Kidney glomerular epithelial cell (primary cell): ENCODE results near the gene TNRC6C.
"Not testable (repeated sequence)": the region's sequence is repeated elsewhere in the genome, so short reads cannot be mapped to it uniquely, and the experiment has no call there.

ENCODE experiments used
- DNase-seq: peaks from one replicate; lab custom pipeline; 2025; lab: John Stamatoyannopoulos, UW

TNRC6C gene

GRCh38 chr17:78044280-78044835 lies 85.9 kb downstream of the TNRC6C start:
- no peak for DNase-seq

DNA sequence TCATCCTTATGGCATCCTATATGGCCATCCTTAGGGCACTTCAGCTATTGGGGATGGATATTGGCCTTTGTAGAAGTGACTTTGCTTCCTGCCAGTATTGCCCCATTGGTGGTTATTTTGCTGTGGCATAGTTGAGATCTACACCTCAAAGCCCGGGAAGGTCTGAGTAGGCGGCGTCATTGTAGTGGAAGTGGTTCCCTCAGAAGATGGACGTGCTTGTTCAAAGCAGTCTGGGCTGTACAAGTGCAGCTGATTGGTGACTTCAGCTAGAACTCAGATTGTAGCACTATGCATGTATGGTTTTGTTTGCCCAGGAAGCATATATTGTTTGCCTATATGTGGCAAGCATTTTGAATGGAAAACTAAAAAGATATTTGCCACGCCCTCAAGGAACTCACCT lies 86.8 kb downstream of the TNRC6C start:
- DNase-seq: no peak

- no peak for DNase-seq
Observed at GRCh38 chr17:78046923-78047322, 88.4 kb downstream of the TNRC6C start.

GRCh38 chr17:78048346-78049292 lies 90.1 kb downstream of the TNRC6C start:
- DNase-seq: no peak

DNA sequence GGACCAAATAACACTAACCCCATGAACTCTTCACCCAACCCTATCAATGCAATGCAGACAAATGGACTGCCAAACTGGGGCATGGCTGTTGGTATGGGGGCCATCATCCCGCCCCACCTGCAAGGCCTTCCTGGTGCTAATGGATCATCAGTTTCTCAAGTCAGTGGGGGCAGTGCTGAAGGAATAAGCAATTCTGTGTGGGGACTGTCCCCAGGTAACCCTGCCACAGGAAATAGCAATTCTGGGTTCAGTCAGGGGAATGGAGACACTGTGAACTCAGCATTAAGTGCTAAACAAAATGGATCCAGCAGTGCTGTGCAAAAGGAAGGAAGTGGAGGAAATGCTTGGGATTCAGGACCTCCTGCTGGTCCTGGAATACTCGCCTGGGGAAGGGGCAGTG lies 91.1 kb downstream of the TNRC6C start:
- no peak for DNase-seq

GRCh38 chr17:78051186-78051972 lies 92.9 kb downstream of the TNRC6C start:
- no peak for DNase-seq

GRCh38 chr17:78053777-78054468 lies 95.4 kb downstream of the TNRC6C start:
- no peak for DNase-seq

DNA sequence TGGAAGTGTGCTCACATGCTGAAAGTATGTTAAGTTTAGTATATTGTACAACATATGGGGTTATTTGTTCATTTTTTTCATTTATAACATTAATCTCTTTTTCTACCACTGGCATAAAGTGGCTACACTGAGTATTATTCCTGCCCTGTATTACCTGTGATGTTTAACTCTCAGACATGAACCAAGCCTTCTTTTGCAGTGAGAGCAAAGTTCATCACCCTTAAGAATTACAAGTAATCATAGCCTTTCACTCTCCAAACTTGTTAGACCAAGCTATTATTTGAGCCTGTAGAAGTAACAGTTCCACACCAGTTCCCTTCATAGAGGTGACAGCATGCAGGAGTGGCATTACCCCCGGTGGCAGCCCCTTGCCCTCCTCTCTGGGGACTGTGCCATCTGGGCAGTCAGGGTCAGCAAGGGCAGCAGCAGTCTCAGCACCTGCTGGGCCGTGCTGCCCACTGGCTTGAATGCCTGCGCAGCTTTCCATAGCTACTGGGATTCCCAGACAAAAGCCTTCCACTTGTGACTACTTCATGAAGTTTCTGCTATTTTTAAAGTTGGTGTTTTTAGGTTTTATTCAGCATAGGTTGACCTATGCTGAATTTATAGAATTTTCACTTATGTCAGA lies 98.7 kb downstream of the TNRC6C start:
- no peak for DNase-seq

- no peak for DNase-seq
Observed at GRCh38 chr17:78058001-78058400, 99.5 kb downstream of the TNRC6C start.

GRCh38 chr17:78058581-78058980 lies 100.1 kb downstream of the TNRC6C start:
- DNase-seq: no peak

GRCh38 chr17:78062596-78062995 lies 104.1 kb downstream of the TNRC6C start:
- no peak for DNase-seq

- DNase-seq: no peak
Observed at GRCh38 chr17:78063489-78063888, 105.0 kb downstream of the TNRC6C start.

DNA sequence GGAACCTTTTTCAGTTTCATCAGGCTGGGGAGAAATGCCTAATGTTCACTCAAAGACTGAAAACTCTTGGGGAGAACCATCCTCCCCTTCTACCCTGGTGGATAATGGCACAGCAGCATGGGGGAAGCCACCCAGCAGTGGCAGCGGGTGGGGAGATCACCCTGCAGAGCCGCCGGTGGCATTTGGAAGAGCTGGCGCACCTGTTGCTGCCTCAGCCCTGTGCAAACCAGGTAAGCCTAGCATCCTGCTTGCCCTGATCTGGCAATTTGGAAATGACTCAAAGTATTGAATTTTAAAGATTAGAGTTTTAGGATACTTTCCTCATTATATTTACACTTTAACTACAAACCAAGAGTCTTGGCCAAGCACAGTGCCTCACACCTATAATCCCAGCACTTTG lies 106.2 kb downstream of the TNRC6C start:
- no peak for DNase-seq

DNA sequence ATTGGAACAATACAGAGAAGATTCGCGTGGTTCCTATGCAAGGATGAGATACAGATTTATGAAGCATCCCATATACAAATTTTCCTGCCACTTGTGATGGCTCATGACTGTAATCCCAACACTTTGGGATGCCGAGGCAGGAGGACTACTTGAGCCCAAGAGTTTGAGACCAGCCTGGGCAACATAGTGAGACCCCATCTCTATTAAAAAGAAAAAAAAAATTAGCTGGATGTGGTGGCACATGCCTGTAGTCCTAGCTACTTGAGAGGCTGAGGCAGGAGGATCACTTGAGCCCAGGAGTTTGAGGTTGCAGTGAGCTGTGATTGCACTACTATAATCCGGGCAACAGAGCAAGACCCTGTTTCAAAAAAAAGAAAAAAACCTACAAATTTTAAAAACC lies 108.5 kb downstream of the TNRC6C start:
- not testable (repeated sequence) for DNase-seq

DNA sequence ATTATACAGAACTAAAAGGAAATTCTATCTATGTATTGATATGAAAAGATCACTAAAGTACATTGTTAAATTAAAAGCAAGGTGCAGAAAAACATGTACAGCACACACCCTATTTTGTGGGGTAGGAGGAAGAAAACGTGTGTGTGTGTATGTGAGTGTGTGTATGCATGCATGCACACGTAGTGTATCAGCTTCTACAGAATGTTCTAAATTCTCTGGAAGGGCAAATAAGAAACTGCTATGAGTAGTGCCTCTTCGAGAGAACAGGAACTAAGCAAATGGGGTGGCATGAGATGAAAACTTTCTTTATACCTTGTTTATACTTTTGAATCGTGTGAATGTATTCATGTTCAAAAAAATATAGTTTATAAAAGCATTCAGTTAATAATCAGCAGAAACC lies 111.2 kb downstream of the TNRC6C start:
- no peak for DNase-seq

DNA sequence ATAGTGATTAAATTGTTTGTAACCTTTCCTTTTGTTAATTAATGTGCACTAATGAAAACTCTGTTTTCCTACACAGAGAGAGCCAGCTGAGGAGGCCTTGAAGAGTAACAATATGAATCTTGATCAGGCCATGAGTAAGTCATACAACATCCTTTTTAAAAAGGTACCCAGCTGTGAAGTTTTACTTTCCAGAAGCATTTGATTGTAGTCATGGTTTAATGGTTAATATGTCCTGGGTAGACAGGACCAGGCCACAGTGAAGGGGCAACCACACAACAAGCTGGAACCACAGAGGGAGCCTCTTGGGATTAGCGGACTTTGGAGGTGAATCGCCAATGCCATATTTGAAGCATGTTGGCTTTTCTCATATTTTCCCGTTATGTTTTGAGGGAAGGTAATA lies 114.5 kb downstream of the TNRC6C start:
- DNase-seq: peak; percentile 2

DNA sequence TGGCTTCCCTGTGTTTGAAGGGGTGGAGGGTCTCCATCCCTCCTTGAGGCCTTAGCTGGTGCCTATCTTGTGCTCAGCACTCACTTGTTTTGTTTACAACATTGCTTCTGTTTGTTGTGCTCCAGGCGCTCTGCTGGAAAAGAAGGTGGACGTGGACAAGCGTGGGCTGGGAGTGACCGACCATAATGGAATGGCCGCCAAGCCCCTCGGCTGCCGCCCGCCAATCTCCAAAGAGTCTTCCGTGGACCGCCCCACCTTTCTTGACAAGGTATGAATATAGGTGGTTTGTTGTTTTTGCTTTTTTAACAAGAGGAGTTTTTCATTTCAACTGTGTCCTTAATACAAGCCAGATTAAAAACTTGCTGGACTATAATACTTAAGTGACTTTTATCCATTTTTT lies 116.5 kb downstream of the TNRC6C start:
- no peak for DNase-seq

- no peak for DNase-seq
Observed at GRCh38 chr17:78075545-78075944, 117.0 kb downstream of the TNRC6C start.

- no peak for DNase-seq
Observed at GRCh38 chr17:78079253-78079652, 120.8 kb downstream of the TNRC6C start.

- DNase-seq: no peak
Observed at GRCh38 chr17:78081551-78081950, 123.0 kb downstream of the TNRC6C start.

- DNase-seq: not testable (repeated sequence)
Observed at GRCh38 chr17:78082355-78082872, 123.9 kb downstream of the TNRC6C start.
